Mesodermal cell (in vitro differentiated cells): ENCODE data around the gene ELF3.

Experiments
- H3K27ac ChIP-seq: 2 replicates; pipeline ENCODE4 v1.7.0; 2013; ENCODE audit warnings: mild to moderate bottlenecking, low read depth, low read length, moderate library complexity; ENCODE audit not compliant: severe bottlenecking
- H3K36me3 ChIP-seq: 2 replicates; pipeline ENCODE4 v1.7.1; 2013; ENCODE audit warnings: mild to moderate bottlenecking, low read length, moderate library complexity; ENCODE audit not compliant: control insufficient read depth, insufficient read depth
- H3K4me1 ChIP-seq: one replicate; pipeline ENCODE4 v1.7.1; 2013; ENCODE audit warnings: mild to moderate bottlenecking, low read length; ENCODE audit not compliant: insufficient read depth, control insufficient read depth, poor library complexity, severe bottlenecking
- H3K4me3 ChIP-seq: 2 replicates; pipeline ENCODE4 v1.7.0; 2013; ENCODE audit warnings: low read length, control low read depth, mild to moderate bottlenecking; ENCODE audit not compliant: insufficient read depth, poor library complexity, severe bottlenecking; ENCODE audit errors: extremely low read depth
- H3K9me3 ChIP-seq: 2 replicates; pipeline ENCODE4 v1.7.1; 2013; ENCODE audit warnings: mild to moderate bottlenecking, low read length, moderate library complexity; ENCODE audit not compliant: control insufficient read depth
- WGBS, 2 experiments: methylation state at CpG; one replicate each; pipeline ENCODE4 v1.1.5; 2013; ENCODE audit warnings: missing lambda C conversion rate in 2 of 2; ENCODE audit not compliant: insufficient coverage in 2 of 2; 5-methylcytosine and 5-hydroxymethylcytosine counted together

Gene ELF3

GRCh38 chr1:201984446-201984845 is 25.9 kb upstream of the ELF3 start:
- peaks cover 27% of the 10 kb centered on the region for H3K36me3 ChIP-seq
- peaks cover 8% of the 10 kb centered on the region for H3K4me1 ChIP-seq
- H3K9me3 ChIP-seq = no peaks in the 10 kb centered on the region
- no peak overlapping the region for H3K4me3 ChIP-seq
- WGBS, 2 experiments = 100% methylated on average over 1 of the region's 3 CpGs
- no peak overlapping the region for H3K27ac ChIP-seq

GRCh38 chr1:201985355-201985754 is 25.0 kb upstream of the ELF3 start:
- no peak overlapping the region for H3K27ac ChIP-seq
- no peak overlapping the region for H3K4me3 ChIP-seq
- peaks cover 8% of the 10 kb centered on the region for H3K4me1 ChIP-seq
- WGBS, 2 experiments = 84 to 100% methylated on average over 2 of the region's 2 CpGs
- peaks cover 36% of the 10 kb centered on the region for H3K36me3 ChIP-seq
- H3K9me3 ChIP-seq = no peaks in the 10 kb centered on the region

- 84 to 94% methylated on average over 6 of the region's 7 CpGs for WGBS, 2 experiments
- Histone ChIP-seq H3K4me3 (no peak overlapping the region), H3K9me3 (no peaks in the 10 kb centered on the region), H3K36me3 (peaks cover 65% of the 10 kb centered on the region), H3K4me1 (peaks cover 8% of the 10 kb centered on the region), H3K27ac (no peak overlapping the region)
Observed at GRCh38 chr1:201988601-201989000, 21.8 kb upstream of the ELF3 start.

- Histone ChIP-seq H3K9me3 (no peaks in the 10 kb centered on the region), H3K4me1 (peaks cover 8% of the 10 kb centered on the region), H3K36me3 (peaks cover 70% of the 10 kb centered on the region), H3K27ac (no peak overlapping the region), H3K4me3 (no peak overlapping the region)
- 90 to 95% methylated on average over 5 to 9 of the region's 10 CpGs for WGBS, 2 experiments
Observed at GRCh38 chr1:201989354-201990128, 20.8 kb upstream of the ELF3 start.

- 77 to 100% methylated on average over 4 to 5 of the region's 6 CpGs for WGBS, 2 experiments
- Histone ChIP-seq H3K4me1 (peaks cover 8% of the 10 kb centered on the region), H3K27ac (no peak overlapping the region), H3K36me3 (peaks cover 71% of the 10 kb centered on the region), H3K9me3 (no peaks in the 10 kb centered on the region), H3K4me3 (no peak overlapping the region)
Observed at GRCh38 chr1:201990427-201990826, 20.0 kb upstream of the ELF3 start.

GRCh38 chr1:201999625-202000238 is 10.7 kb upstream of the ELF3 start:
- H3K36me3 ChIP-seq = peaks cover 93% of the 10 kb centered on the region

GRCh38 chr1:202002507-202002906 is 7.9 kb upstream of the ELF3 start:
- H3K36me3 ChIP-seq = peaks cover 86% of the 10 kb centered on the region
- no peaks in the 10 kb centered on the region for H3K9me3 ChIP-seq
- 95 to 100% methylated on average over 2 to 6 of the region's 9 CpGs for WGBS, 2 experiments

More at GRCh38 chr1:201999625-202000238, 10.7 kb upstream of the ELF3 start:
- Histone ChIP-seq H3K4me1 (peaks cover 4% of the 10 kb centered on the region), H3K4me3 (no peak overlapping the region), H3K9me3 (no peaks in the 10 kb centered on the region), H3K27ac (no peak overlapping the region)
- WGBS, 2 experiments = 76 to 80% methylated on average over 14 to 15 of the region's 16 CpGs

GRCh38 chr1:202004711-202005110 is 5.7 kb upstream of the ELF3 start:
- Histone ChIP-seq H3K27ac (no peak overlapping the region), H3K4me1 (peaks cover 31% of the 10 kb centered on the region), H3K4me3 (no peak overlapping the region), H3K36me3 (peaks cover 69% of the 10 kb centered on the region), H3K9me3 (no peaks in the 10 kb centered on the region)
- 94 to 95% methylated on average over 7 to 9 of the region's 9 CpGs for WGBS, 2 experiments

More at GRCh38 chr1:202002507-202002906, 7.9 kb upstream of the ELF3 start:
- H3K27ac ChIP-seq = no peak overlapping the region
- no peak overlapping the region for H3K4me3 ChIP-seq
- H3K4me1 ChIP-seq = peaks cover 21% of the 10 kb centered on the region

- Histone ChIP-seq H3K36me3 (peaks cover 56% of the 10 kb centered on the region), H3K9me3 (no peaks in the 10 kb centered on the region), H3K4me3 (no peak overlapping the region), H3K4me1 (peaks cover 41% of the 10 kb centered on the region), H3K27ac (no peak overlapping the region)
- WGBS, 2 experiments = no CpG with 5 or more reads among the region's 2 CpGs
Observed at GRCh38 chr1:202005958-202006357, 4.4 kb upstream of the ELF3 start.

- no peak overlapping the region for H3K4me3 ChIP-seq
- no peaks in the 10 kb centered on the region for H3K9me3 ChIP-seq
- WGBS, 2 experiments = 59 to 79% methylated on average over 5 to 6 of the region's 8 CpGs
- H3K36me3 ChIP-seq = peaks cover 44% of the 10 kb centered on the region
- H3K4me1 ChIP-seq = peaks cover 41% of the 10 kb centered on the region
- H3K27ac ChIP-seq = no peak overlapping the region
Observed at GRCh38 chr1:202007304-202007703, 3.1 kb upstream of the ELF3 start.
